Measurements from ENCODE around the gene SH3PXD2B. TPM values are rescaled to one million over a fixed set of nuclear protein-coding genes. Genes with fewer than 3 reads are reported as not detected.

SH3PXD2B gene
- total RNA-seq, 1 donor: 28.1 TPM

DNA sequence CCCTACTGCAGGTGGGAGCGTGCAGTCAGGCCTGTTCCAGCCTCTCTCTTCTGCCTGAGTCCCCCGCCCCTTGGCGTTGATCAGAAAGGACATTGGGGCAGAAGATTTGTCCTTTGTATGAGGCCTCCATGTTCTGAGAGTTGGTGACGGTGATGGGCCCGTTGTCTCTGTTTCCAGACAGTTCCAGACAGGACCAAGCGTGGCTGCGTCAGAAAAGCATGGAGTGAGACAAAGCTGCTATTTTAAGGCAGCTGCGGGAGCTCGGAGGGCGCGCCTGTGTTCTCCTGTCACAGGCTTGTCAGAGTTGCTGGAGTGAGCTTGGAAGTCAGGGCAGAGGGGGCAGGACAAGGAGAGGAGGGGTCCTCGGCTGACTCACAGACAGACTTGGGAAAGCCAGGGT lies 32.1 kb upstream of the SH3PXD2B start:
- H3K4me3 ChIP-seq (ENCODE audit: low read depth, low read length): no peak overlapping the region
- TF ChIP-seq, protein P1, sequence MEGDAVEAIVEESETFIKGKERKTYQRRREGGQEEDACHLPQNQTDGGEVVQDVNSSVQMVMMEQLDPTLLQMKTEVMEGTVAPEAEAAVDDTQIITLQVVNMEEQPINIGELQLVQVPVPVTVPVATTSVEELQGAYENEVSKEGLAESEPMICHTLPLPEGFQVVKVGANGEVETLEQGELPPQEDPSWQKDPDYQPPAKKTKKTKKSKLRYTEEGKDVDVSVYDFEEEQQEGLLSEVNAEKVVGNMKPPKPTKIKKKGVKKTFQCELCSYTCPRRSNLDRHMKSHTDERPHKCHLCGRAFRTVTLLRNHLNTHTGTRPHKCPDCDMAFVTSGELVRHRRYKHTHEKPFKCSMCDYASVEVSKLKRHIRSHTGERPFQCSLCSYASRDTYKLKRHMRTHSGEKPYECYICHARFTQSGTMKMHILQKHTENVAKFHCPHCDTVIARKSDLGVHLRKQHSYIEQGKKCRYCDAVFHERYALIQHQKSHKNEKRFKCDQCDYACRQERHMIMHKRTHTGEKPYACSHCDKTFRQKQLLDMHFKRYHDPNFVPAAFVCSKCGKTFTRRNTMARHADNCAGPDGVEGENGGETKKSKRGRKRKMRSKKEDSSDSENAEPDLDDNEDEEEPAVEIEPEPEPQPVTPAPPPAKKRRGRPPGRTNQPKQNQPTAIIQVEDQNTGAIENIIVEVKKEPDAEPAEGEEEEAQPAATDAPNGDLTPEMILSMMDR (IDR thresholded peaks at IDR 0.05; ENCODE audit: insufficient read depth, low read depth, low read length): no peak
- DNase-seq (ENCODE audit: low read depth): no peak

DNA sequence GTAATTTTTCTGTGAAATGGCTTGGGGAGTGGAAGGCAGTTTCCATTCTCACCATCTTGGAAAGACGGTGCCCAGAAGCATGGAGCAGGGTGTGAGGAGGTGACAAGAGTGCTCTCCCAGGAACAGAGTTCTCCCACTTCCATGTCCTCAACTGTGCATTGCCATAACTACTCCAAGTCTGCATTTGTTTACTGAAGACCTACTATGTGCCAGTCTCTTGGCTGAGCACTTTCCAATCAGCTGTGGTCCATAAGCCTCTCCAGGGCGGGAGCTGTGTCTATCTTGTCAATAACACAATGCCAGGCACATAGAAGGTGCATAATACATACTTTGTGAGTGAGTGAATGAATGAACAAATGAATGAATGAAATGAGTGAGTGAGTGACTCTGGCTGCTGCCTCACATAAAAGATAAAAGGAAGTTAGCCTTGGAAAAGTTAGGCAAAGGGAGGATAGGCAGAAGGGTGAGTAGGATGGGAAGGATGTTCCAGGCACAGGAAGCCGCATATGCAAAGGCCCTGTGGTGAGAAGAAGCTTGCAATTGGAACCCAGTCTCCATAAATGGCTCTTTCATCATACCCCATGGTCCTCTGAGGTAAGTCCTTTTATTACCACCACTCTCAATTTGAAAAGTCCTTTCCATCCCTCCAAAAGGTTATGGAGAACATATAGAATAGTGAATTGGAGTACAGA lies 31.3 kb upstream of the SH3PXD2B start:
- no peak for DNase-seq (ENCODE audit: low read depth)
- no peak overlapping the region for H3K4me3 ChIP-seq (ENCODE audit: low read depth, low read length)
- TF ChIP-seq, protein P1 (IDR thresholded peaks at IDR 0.05; ENCODE audit: insufficient read depth, low read depth, low read length): no peak

DNA sequence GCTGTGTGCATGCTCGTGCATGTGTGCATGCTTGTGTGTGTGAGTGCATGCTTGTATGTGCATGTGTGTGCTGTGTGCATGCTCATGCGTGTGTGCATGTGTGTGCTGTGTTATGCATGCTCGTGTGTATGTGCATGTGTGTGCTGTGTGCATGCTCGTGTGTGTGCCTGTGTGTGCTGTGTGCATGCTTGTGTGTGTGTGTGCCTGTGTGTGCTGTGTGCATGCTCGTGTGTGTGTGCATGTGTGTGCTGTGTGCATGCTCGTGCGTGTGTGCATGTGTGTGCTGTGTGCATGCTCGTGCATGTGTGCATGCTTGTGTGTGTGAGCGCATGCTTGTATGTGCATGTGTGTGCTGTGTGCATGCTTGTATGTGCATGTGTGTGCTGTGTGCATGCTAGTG lies 30.3 kb upstream of the SH3PXD2B start:
- no peak for DNase-seq (ENCODE audit: low read depth)
- TF ChIP-seq, protein P1 (IDR thresholded peaks at IDR 0.05; ENCODE audit: insufficient read depth, low read depth, low read length): no peak
- H3K4me3 ChIP-seq (ENCODE audit: low read depth, low read length): no peak overlapping the region

DNA sequence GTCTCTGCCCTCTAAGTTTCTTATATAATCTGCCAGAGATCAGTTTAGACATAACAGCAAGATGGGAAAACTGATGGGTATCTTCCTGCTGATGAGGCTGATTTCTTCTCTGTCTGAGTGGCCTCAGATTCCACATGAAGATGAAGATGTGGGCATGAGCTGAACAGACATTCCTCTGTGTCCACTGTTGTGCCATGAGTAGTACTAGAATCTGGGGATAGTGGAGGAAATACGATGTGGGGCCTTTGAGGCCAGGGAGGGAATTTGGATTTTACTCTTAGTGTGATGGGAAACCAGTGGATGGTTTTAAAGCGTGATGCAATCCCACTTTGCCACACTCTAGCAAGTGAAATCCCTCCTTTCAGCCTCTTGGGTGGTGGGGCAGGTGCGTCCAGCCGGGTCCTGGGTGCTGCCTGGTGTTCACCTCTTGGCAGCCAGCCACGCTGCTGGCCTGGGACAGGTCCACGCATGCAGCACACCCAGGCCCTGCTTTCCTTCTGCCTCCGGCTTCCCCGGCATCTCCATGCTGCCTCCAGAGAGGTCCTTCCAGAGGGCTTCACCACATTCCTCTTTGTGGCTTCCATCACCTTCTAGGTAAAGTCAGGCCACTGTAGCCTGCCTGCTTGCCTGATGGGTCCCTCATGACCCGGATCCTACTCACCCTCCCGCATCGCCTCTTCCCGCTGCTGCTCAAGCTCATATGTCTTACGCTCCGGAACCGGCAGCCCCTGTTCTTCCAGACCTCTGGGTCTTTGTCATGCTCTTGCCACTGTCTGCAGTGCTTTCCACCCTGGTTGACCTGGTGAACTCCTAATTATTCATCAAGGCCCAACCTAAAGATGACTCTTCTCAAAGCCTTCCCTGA lies 28.1 kb upstream of the SH3PXD2B start:
- no peak overlapping the region for H3K4me3 ChIP-seq (ENCODE audit: low read depth, low read length)
- no peak for DNase-seq (ENCODE audit: low read depth)
- TF ChIP-seq, protein P1 (IDR thresholded peaks at IDR 0.05; ENCODE audit: insufficient read depth, low read depth, low read length): no peak

DNA sequence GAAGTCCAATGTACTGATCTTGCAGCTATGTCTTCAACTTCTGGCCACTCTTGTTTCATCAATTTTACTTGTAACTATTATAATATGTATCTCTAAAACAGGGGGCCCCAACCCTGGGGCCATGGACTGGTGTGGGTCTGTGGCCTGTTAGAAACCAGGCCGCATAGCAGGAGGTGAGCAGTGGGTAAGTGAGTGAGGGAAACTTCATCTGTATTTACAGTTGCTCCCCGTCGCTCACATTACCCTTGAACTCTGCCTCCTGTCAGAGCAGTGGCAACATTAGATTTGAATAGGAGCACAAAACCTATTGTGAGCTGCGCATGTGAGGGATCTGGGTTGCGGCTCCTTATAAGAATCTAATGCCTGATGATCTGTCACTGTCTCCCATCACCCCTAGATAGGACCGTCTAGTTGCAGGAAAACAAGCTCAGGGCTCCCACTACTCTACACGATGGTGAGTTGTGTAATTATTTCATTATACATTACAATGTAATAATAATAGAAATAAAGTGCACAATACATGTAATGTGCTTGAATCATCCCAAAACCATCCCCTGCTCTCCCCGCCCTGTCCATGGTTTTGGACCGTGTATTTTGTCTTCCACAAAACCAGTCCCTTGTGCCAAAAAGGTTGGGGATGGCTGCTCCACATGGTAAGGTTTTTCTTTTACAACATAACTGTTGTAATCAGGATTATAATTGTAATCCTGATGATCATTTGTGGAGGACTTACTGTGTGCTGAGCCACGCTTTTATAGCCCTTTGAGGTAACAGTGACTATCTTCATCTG lies 26.9 kb upstream of the SH3PXD2B start:
- H3K4me3 ChIP-seq (ENCODE audit: low read depth, low read length): no peak overlapping the region
- DNase-seq (ENCODE audit: low read depth): no peak
- TF ChIP-seq, protein P1 (IDR thresholded peaks at IDR 0.05; ENCODE audit: insufficient read depth, low read depth, low read length): no peak

DNA sequence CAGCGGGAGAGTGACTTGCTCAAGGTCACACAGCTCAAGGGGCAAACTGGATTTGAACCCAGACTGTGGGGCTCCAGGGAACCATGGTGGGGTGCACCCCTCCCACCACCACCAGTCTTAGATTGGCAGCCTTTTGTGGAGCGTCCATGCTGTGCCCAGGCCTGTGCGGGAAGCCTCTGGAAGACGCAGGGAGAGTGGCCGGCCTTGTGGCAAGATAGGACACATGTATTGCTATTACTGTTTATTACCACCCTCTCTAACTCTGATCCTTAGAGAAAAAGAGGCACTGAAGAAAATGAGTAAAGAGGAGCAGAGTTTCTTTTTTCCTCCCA lies 25.4 kb upstream of the SH3PXD2B start:
- TF ChIP-seq, protein P1 (IDR thresholded peaks at IDR 0.05; ENCODE audit: insufficient read depth, low read depth, low read length): no peak
- no peak for DNase-seq (ENCODE audit: low read depth)
- no peak overlapping the region for H3K4me3 ChIP-seq (ENCODE audit: low read depth, low read length)
